H1 (cell line): Measurements from ENCODE around the gene PLEK. TPM values are rescaled to one million over a fixed set of nuclear protein-coding genes. Genes with fewer than 3 reads are reported as not detected.

Source experiments
- CTCF ChIA-PET: fragments of 300-600 bp; sonication (Branson Sonifier 250); formaldehyde crosslinking; loops from one replicate; lab custom pipeline; 2021; ENCODE audit not compliant: partially characterized antibody; lab: Charles Lee
- POLR2A ChIA-PET: fragments of 300-600 bp; sonication (Branson Sonifier 250); formaldehyde crosslinking; loops from one replicate; lab custom pipeline; 2021; ENCODE audit warnings: inconsistent platforms; ENCODE audit not compliant: partially characterized antibody; lab: Charles Lee
- DNase-seq, 2 experiments: peaks; one replicate each; pipeline versions ENCODE4 v3.0.0 to v3.0.0-alpha.2; 2010 to 2022; ENCODE audit warnings: low spot score in 2 of 2, low read depth in 1 of 2, mixed read lengths in 1 of 2
- FAIRE-seq: peaks from 2 replicates; lab custom pipeline; 2011; peaks lifted over from hg19 to GRCh38; lab: Jason Lieb, UNC
- H2AFZ ChIP-seq: 2 replicates; pipeline ENCODE4 v1.8.1; 2012; ENCODE audit warnings: low read length, inconsistent platforms
- H2AK5ac ChIP-seq: 2 replicates; pipeline ENCODE4 v1.6.1; 2013; ENCODE audit warnings: low read depth, low read length
- H2BK120ac ChIP-seq: replicated peaks from 2 replicates; pipeline ENCODE3; 2013; ENCODE audit warnings: low read depth, low read length, inconsistent platforms
- H2BK12ac ChIP-seq: 2 replicates; pipeline ENCODE4 v1.6.1; 2013; ENCODE audit warnings: low read depth, low read length
- H2BK15ac ChIP-seq: 2 replicates; pipeline ENCODE4 v1.6.1; 2013; ENCODE audit warnings: low read length
- H2BK20ac ChIP-seq: 2 replicates; pipeline ENCODE4 v1.6.1; 2013; ENCODE audit warnings: low read length
- H2BK5ac ChIP-seq: 2 replicates; pipeline ENCODE4 v1.6.1; 2013; ENCODE audit warnings: low read depth, low read length
- H3K14ac ChIP-seq: 2 replicates; pipeline ENCODE4 v1.6.1; 2013; ENCODE audit warnings: inconsistent platforms; ENCODE audit not compliant: insufficient read length
- H3K18ac ChIP-seq: 2 replicates; pipeline ENCODE4 v1.6.1; 2013; ENCODE audit warnings: low read length; ENCODE audit errors: extremely low read depth
- H3K23ac ChIP-seq: 2 replicates; pipeline ENCODE4 v1.6.1; 2013; ENCODE audit warnings: inconsistent platforms; ENCODE audit not compliant: insufficient read length
- H3K23me2 ChIP-seq: 2 replicates; pipeline ENCODE4 v1.6.1; 2013; ENCODE audit warnings: low read depth, low read length
- H3K27ac ChIP-seq: 2 replicates; pipeline ENCODE4 v1.6.1; 2011; ENCODE audit warnings: low read depth, low read length, inconsistent platforms
- H3K27me3 ChIP-seq, 4 experiments: replicated peaks in 1 of 4; 1 replicate in 1 of 4; 2 replicates in 3 of 4; pipeline versions ENCODE4 v1.6.1 to v1.8.1; 2011 to 2013; ENCODE audit warnings: low read length in 3 of 4, mild to moderate bottlenecking in 3 of 4, inconsistent platforms in 2 of 4, mixed read lengths in 2 of 4, moderate library complexity in 1 of 4; ENCODE audit not compliant: control insufficient read depth in 3 of 4, insufficient read depth in 3 of 4; ENCODE audit errors: extremely low read depth in 1 of 4
- H3K36me3 ChIP-seq, 4 experiments: 2 replicates each; pipeline versions ENCODE4 v1.6.1 to v1.8.1; 2011 to 2013; ENCODE audit warnings: mild to moderate bottlenecking in 4 of 4, low read length in 3 of 4, moderate library complexity in 2 of 4, control low read depth in 1 of 4, inconsistent platforms in 1 of 4; ENCODE audit not compliant: insufficient read depth in 4 of 4, control insufficient read depth in 2 of 4
- H3K4ac ChIP-seq: replicated peaks from 2 replicates; pipeline ENCODE3; 2013; ENCODE audit warnings: low read length, low read depth, mixed read lengths, inconsistent platforms; ENCODE audit not compliant: insufficient read length
- H3K4me1 ChIP-seq, 4 experiments: replicated peaks in 1 of 4; 1 replicate in 1 of 4; 2 replicates in 3 of 4; pipeline versions ENCODE4 v1.6.1 to v1.8.1; 2011 to 2013; ENCODE audit warnings: low read length in 3 of 4, inconsistent platforms in 2 of 4, mixed read lengths in 1 of 4; ENCODE audit not compliant: insufficient read depth in 4 of 4, control insufficient read depth in 3 of 4
- H3K4me2 ChIP-seq, 2 experiments: 2 replicates each; pipeline versions ENCODE4 v1.6.1 to v1.8.1; 2011 to 2013; ENCODE audit warnings: low read depth in 2 of 2, low read length in 2 of 2, control low read depth in 1 of 2, inconsistent platforms in 1 of 2, mild to moderate bottlenecking in 1 of 2; ENCODE audit not compliant: insufficient read depth in 1 of 2
- H3K4me3 ChIP-seq, 4 experiments: fragments of 200-600, 300-600 bp in 1 of 4; sonication (generic), shearing (Covaris generic), sonication (Bioruptor Twin) in 1 of 4; 2 replicates each; pipeline versions ENCODE4 v1.5.1 to v1.8.1; 2011 to 2016; ENCODE audit warnings: low read length in 4 of 4, low read depth in 3 of 4, control low read depth in 2 of 4, inconsistent platforms in 2 of 4, mild to moderate bottlenecking in 2 of 4, mixed read lengths in 1 of 4, moderate library complexity in 1 of 4; ENCODE audit not compliant: insufficient read depth in 2 of 4; ENCODE audit errors: extremely low read depth in 1 of 4
- H3K56ac ChIP-seq: replicated peaks from 2 replicates; pipeline ENCODE3; 2013; ENCODE audit warnings: low read depth, mild to moderate bottlenecking, mixed read lengths, low read length, inconsistent platforms; ENCODE audit not compliant: insufficient read length
- H3K79me1 ChIP-seq: 2 replicates; pipeline ENCODE4 v1.6.1; 2013; ENCODE audit warnings: low read depth, low read length, control low read depth
- H3K79me2 ChIP-seq, 2 experiments: 2 replicates each; pipeline versions ENCODE4 v1.6.1 to v1.8.1; 2012 to 2013; ENCODE audit warnings: low read length in 2 of 2, mild to moderate bottlenecking in 2 of 2, inconsistent platforms in 1 of 2; ENCODE audit not compliant: insufficient read depth in 2 of 2, control insufficient read depth in 1 of 2
- H3K9ac ChIP-seq, 4 experiments: replicated peaks in 1 of 4; 1 replicate in 1 of 4; 2 replicates in 3 of 4; pipeline versions ENCODE4 v1.6.1 to v1.8.1; 2011 to 2013; ENCODE audit warnings: low read depth in 3 of 4, low read length in 3 of 4, control low read depth in 2 of 4, mild to moderate bottlenecking in 2 of 4, moderate library complexity in 2 of 4, inconsistent platforms in 1 of 4; ENCODE audit errors: extremely low read depth in 1 of 4
- H3K9me3 ChIP-seq, 2 experiments: 2 replicates each; pipeline versions ENCODE4 v1.6.1 to v1.8.1; 2012 to 2013; ENCODE audit warnings: mild to moderate bottlenecking in 2 of 2, moderate library complexity in 2 of 2, control low read depth in 1 of 2, inconsistent platforms in 1 of 2, low read depth in 1 of 2, low read length in 1 of 2, mixed read lengths in 1 of 2; ENCODE audit not compliant: insufficient read depth in 2 of 2
- H4K20me1 ChIP-seq, 2 experiments: replicated peaks in 1 of 2; 2 replicates each; pipeline versions ENCODE3 to v1.8.1; 2011 to 2013; ENCODE audit warnings: inconsistent platforms in 2 of 2, low read length in 2 of 2, mild to moderate bottlenecking in 1 of 2; ENCODE audit not compliant: insufficient read depth in 2 of 2, control insufficient read depth in 1 of 2
- H4K5ac ChIP-seq: 2 replicates; pipeline ENCODE4 v1.6.1; 2013; ENCODE audit warnings: low read length, low read depth, mixed read lengths, inconsistent platforms; ENCODE audit not compliant: insufficient read length
- H4K8ac ChIP-seq: 2 replicates; pipeline ENCODE4 v1.8.0; 2013; ENCODE audit warnings: mild to moderate bottlenecking, moderate library complexity, low read length, inconsistent platforms; ENCODE audit not compliant: insufficient read depth; ENCODE audit errors: extremely low read depth
- H4K91ac ChIP-seq: replicated peaks from 2 replicates; pipeline ENCODE3; 2013; ENCODE audit warnings: low read length, mixed read lengths, inconsistent platforms; ENCODE audit not compliant: insufficient read length
- CBX5 ChIP-seq: fragments of 300-800, 300-1000 bp; sonication (generic); IDR thresholded peaks from 2 replicates; pipeline ENCODE4 v1.7.1; 2016; ENCODE audit warnings: antibody characterized with exemption, low read length, low read depth
- CREB1 ChIP-seq: IDR thresholded peaks from 2 replicates; pipeline ENCODE4 v1.6.1; 2012; ENCODE audit warnings: inconsistent platforms
- HDAC6 ChIP-seq: IDR thresholded peaks from one replicate; pipeline ENCODE4 v1.7.1; 2012; ENCODE audit warnings: low read depth, mild to moderate bottlenecking, inconsistent platforms, low read length, moderate library complexity
- YY1 ChIP-seq: IDR thresholded peaks from 2 replicates; pipeline ENCODE4 v1.6.1; 2011; ENCODE audit warnings: low read depth, mild to moderate bottlenecking, low read length
- WGBS, 2 experiments: shearing (Covaris generic) in 1 of 2; methylation state at CpG; one replicate each; pipeline versions ENCODE4 v1.1.6 to v1.1.7; 2013 to 2015; ENCODE audit warnings: low lambda C conversion rate in 2 of 2, mixed read lengths in 2 of 2, inconsistent platforms in 1 of 2, low coverage in 1 of 2, missing lambda C conversion rate in 1 of 2; ENCODE audit not compliant: insufficient replicate concordance in 2 of 2, insufficient coverage in 1 of 2, insufficient read length in 1 of 2; ENCODE audit errors: extremely low coverage in 1 of 2, missing lambda C conversion rate in 1 of 2; 5-methylcytosine and 5-hydroxymethylcytosine counted together
- polyA plus RNA-seq, 7 experiments: library from polyadenylated mRNA; depleted of rRNA in 3 of 7; stranded (reverse) in 5 of 7; unstranded in 2 of 7; fragments of >200 nt in 5 of 7; fragments of 200-250 nt in 2 of 7; gene quantifications; 1 replicate in 5 of 7; 2 replicates in 1 of 7; 4 replicates in 1 of 7; pipeline versions ENCODE4 v1.2.1 to v1.2.3, GENCODE V29; 2011 to 2013; ENCODE audit warnings: missing spikeins in 2 of 7, mixed read lengths in 2 of 7
- total RNA-seq: library from RNA; stranded (reverse); fragmentation: NEBNext Ultra II Directional; extraction: Animal tissue kit (Norgen Biotek cat#: 25700); gene quantifications from 2 replicates; pipeline ENCODE4 v1.2.1, GENCODE V29; 2021

PLEK gene
- total and polyA plus RNA-seq, 2 of the 8 experiments (the other 6 are each of a cell fraction or from before 2014, with no cell fraction given): not detected

DNA sequence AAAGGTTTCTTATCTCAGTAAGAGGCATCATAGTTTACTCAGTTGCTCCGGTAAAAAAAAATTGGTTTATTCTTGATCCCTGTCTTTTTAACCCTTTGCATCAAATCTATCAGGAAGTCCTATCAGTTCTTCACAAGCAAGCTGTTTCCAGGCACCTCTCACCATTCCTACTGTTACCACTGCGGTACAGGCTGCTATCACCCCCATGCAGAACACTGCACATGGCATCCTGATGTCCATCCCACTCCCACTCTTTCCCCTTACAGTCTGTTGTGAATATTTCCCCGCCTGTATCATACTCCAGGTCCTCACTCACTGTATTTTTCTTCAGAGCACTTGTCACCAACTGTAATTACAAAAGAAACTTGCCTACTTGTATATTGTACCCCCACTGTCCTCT, 40.0 kb upstream of the PLEK start:
- Histone ChIP-seq H3K23me2 (0 out of 2 replicates have a peak, but pooled peaks cover 2% of the 10 kb centered on the region), H3K27me3 (peaks cover 0 to 4% (median 3%) of the 10 kb centered on the region in 4 experiments; a peak in 6 of 7 replicates), H3K4me1 (peaks cover 0 to 3% (median 0%) of the 10 kb centered on the region in 4 experiments; a peak in 1 of 7 replicates), H2AK5ac (no peak overlapping the region), H2BK120ac (no peak overlapping the region), H3K56ac (no peak overlapping the region), H4K20me1 (no peaks in the 10 kb centered on the region), H4K91ac (no peak overlapping the region), H3K27ac (no peak overlapping the region), H3K4me3 (no peak overlapping the region), H3K9ac (no peak overlapping the region), H3K14ac (no peak overlapping the region), H2BK5ac (no peak overlapping the region), H3K18ac (no peak overlapping the region; the same call in 1 of the 2 replicates), H3K36me3 (no peaks in the 10 kb centered on the region), H4K8ac (no peak overlapping the region), H3K23ac (no peak overlapping the region), H3K79me2 (no peaks in the 10 kb centered on the region), H3K79me1 (no peaks in the 10 kb centered on the region), H4K5ac (no peak overlapping the region), H3K4me2 (no peak overlapping the region), H2AFZ (no peak overlapping the region), H2BK20ac (no peak overlapping the region), H2BK12ac (no peak overlapping the region), H2BK15ac (no peak overlapping the region), H3K4ac (no peak overlapping the region), H3K9me3 (no peaks in the 10 kb centered on the region)
- DNase-seq (no peak), FAIRE-seq (no peak)
- 97% methylated on average over 3 of the region's 3 CpGs; no CpG with 5 or more reads in 1 of the 2 experiments for WGBS, 2 experiments
- CTCF ChIA-PET: no interaction called here
- POLR2A ChIA-PET: no interaction called here
- no peak for TF ChIP-seq CREB1
- TF ChIP-seq CBX5: no peak
- TF ChIP-seq YY1: no peak
- TF ChIP-seq HDAC6: no peak
